H1 (cell line): ENCODE results near the gene INAFM1. TPM values are rescaled to one million over a fixed set of nuclear protein-coding genes. Genes with fewer than 3 reads are reported as not detected.

Source experiments
- RAD21 ChIP-seq, 2 experiments: IDR thresholded peaks in 1 of 2; conservative IDR thresholded peaks in 1 of 2; 2 replicates each; pipeline ENCODE4 v1.6.1; 2011; ENCODE audit warnings: low read depth in 2 of 2, low read length in 2 of 2, improper control_type of control experiment in 1 of 2, inconsistent platforms in 1 of 2, mild to moderate bottlenecking in 1 of 2, moderate library complexity in 1 of 2
- TEAD4 ChIP-seq: IDR thresholded peaks from 2 replicates; pipeline ENCODE4 v1.6.1; 2012; ENCODE audit warnings: low read depth, low read length, inconsistent platforms, mixed read lengths
- polyA plus RNA-seq, 7 experiments: library from polyadenylated mRNA; depleted of rRNA in 3 of 7; stranded (reverse) in 5 of 7; unstranded in 2 of 7; fragments of >200 nt in 5 of 7; fragments of 200-250 nt in 2 of 7; gene quantifications; 1 replicate in 5 of 7; 2 replicates in 1 of 7; 4 replicates in 1 of 7; pipeline versions ENCODE4 v1.2.1 to v1.2.3, GENCODE V29; 2011 to 2013; ENCODE audit warnings: missing spikeins in 2 of 7, mixed read lengths in 2 of 7
- total RNA-seq: library from RNA; stranded (reverse); fragmentation: NEBNext Ultra II Directional; extraction: Animal tissue kit (Norgen Biotek cat#: 25700); gene quantifications from 2 replicates; pipeline ENCODE4 v1.2.1, GENCODE V29; 2021

INAFM1 gene
- total and polyA plus RNA-seq, 2 of the 8 experiments (the other 6 are each of a cell fraction or from before 2014, with no cell fraction given), result 2.6 to 3.4 TPM

- TF ChIP-seq RAD21 (IDR thresholded peaks at IDR 0.05 in 1 of 2, conservative IDR thresholded peaks at IDR 0.05 in 1 of 2; ENCODE audit: low read depth in 2 of 2, low read length in 2 of 2) (peak; percentile 93 to 94), TEAD4 (0 out of 2 replicates have a peak, but pooled peaks have one; percentile 32)
Observed at GRCh38 chr19:47243776-47244547, 30.7 kb upstream of the INAFM1 start (continued).
